Fibroblast of pulmonary artery (primary cell): ENCODE data around the gene MAK.
"Not testable (repeated sequence)": the region's sequence is repeated elsewhere in the genome, so short reads cannot be mapped to it uniquely, and the experiment has no call there.

Experiments used
- DNase-seq: peaks from one replicate; pipeline ENCODE4 v3.0.0-alpha.2; 2010; ENCODE audit warnings: low read depth
- H3K4me3 ChIP-seq: replicated peaks from 2 replicates; pipeline ENCODE4 v1.5.1; 2011; ENCODE audit warnings: low read depth, mild to moderate bottlenecking, control low read depth, low read length, moderate library complexity
- TF ChIP-seq, protein P1 (sequence below): IDR thresholded peaks from 2 replicates; pipeline ENCODE4 v1.5.1; 2011; ENCODE audit warnings: mild to moderate bottlenecking, control low read depth, low read length, inconsistent platforms; ENCODE audit errors: missing control alignments

MAK gene

DNA sequence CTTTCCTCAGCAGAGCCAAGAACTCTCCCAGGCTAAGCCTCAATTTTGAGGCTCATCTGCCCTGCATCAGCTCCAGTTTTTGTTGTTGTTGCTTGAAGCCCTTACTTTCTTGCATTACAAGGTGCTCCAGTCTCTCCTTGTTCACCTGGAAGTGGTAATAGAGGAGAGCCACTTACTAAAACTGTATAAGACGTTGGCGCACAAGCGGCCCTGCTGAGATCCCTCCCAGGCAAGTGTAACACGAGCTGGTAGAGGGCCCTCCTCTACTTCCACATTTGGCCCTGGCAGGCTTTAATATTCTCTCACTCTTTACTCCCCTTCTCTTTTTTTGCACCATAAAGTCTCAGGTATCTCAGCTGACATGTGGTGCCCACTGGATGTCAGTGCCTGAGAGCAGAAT is 24.0 kb upstream of the MAK start:
- TF ChIP-seq, protein P1, sequence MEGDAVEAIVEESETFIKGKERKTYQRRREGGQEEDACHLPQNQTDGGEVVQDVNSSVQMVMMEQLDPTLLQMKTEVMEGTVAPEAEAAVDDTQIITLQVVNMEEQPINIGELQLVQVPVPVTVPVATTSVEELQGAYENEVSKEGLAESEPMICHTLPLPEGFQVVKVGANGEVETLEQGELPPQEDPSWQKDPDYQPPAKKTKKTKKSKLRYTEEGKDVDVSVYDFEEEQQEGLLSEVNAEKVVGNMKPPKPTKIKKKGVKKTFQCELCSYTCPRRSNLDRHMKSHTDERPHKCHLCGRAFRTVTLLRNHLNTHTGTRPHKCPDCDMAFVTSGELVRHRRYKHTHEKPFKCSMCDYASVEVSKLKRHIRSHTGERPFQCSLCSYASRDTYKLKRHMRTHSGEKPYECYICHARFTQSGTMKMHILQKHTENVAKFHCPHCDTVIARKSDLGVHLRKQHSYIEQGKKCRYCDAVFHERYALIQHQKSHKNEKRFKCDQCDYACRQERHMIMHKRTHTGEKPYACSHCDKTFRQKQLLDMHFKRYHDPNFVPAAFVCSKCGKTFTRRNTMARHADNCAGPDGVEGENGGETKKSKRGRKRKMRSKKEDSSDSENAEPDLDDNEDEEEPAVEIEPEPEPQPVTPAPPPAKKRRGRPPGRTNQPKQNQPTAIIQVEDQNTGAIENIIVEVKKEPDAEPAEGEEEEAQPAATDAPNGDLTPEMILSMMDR, result no peak
- no peak for DNase-seq
- no peak overlapping the region for H3K4me3 ChIP-seq

DNA sequence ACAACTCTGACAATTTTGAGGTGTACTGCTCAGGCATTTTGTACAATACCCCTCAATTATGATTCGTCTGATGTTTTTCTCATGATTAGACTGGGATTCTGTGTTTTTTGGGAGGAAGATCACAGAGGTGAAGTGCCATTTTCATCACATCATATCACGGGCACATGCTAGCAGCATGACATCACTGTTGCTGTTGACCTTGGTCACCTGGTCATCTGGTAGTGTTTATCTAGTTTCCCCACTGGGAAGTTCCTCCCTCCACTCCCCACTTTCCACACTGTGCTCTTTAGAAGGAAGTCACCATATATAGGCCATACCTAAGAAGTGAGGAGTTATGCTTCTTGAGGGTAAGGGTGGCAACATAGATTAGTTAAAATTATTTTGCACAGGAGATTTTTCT is 22.7 kb upstream of the MAK start:
- no peak for DNase-seq
- H3K4me3 ChIP-seq, result no peak overlapping the region
- TF ChIP-seq, protein P1, result no peak

DNA sequence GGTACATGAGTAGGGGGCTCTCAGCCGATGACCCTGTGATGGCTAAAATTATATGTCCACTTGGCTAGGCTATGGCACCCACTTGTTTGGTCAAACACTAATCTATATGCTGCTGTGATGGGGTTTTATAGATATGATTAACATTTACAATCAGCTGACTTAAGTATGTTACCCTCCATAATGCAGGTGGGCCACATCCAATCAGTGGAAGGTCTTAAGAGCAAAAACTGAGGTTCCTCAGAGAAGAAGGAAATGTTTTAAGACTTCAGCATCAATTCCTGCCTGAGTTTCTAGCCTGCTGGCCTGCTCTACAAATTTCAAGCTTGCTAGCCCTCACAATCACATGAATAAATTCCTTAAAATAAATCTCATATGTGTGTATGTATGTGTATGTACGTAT is 18.9 kb upstream of the MAK start:
- DNase-seq, result no peak
- TF ChIP-seq, protein P1, result no peak
- no peak overlapping the region for H3K4me3 ChIP-seq

DNA sequence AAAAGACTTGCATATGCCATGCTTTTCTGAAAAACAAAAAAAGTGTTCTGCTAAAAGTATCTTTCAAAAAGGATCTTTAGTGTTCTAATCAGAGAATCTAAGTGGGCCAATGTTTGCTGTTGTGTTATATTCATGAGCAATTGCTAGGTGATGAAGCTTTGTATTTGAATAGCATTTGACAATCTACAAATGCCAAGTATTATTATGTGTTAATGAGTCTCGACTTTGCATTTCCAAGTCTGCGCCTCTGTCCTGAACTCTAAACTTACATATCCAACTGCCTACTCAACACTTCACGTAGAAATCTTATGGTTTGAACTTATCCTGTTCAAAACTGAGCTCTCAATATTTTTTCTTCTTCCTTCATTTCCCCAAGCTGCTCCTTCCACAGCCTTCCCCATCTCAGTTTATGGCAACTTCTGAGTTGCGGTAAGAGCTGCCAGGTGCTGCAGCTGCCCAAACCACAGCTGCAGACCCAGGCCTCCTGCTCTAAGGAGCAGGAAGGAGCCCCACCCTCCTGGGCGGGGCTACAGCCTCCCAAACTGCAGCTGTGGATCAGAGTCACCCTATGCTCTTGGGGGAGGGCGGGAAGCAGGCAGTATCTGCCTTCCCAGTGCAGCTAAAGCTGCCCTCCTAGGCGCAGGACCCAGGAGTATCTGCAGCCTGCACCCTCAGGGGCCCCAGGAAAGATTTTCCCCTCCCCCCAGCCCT is 16.7 kb upstream of the MAK start:
- no peak overlapping the region for H3K4me3 ChIP-seq
- TF ChIP-seq, protein P1, result no peak
- no peak for DNase-seq

DNA sequence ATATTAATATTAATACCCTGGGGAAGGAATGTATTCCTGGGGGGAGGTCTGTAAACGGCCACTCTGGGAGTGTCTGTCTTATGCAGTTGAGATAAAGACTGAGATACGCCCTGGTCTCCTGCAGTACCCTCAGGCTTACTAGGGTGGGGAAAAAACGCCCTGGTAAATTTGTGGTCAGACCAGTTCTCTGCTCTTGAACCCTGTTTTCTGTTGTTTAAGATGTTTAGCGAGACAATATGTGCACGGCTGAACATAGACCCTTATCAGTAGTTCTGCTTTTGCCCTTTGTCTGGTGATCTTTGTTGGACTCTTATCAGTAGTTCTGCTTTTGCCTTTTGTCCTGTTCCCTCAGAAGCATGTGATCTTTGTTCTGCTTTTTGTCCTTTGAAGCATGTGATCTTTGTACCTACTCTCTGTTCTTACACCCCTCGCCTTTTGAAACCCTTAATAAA is 15.5 kb upstream of the MAK start:
- H3K4me3 ChIP-seq, DNase-seq: not testable (repeated sequence)

DNA sequence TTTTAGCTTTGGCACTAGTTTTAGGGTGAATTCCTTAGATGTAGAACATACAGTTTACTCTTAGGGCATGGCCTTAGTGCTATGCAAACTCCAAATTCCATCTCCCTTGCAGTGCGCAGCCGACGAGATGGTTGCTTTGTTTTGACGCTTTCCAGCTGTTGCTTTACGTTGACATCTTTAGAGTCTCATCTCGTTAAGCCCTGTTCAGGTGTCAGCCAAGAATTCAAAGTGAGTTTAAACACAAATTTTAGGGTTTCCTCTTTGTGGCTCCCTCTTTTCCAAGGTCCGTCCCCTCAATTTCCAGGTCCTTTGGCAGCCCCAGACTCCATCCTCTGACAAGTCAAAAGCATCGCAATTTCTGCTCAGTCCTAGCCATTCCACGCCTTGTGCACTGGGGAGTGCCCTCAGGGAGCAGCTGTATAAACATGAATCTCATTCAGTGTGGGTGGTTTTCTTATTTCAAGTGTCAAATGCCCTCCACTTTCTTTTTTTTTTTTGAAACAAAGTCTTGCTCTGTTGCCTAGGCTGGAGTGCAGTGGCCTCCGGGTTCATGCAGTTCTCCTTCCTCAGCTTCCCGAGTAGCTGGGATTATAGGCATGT is 14.1 kb upstream of the MAK start:
- TF ChIP-seq, protein P1, result no peak
- DNase-seq, result peak; percentile 2
- no peak overlapping the region for H3K4me3 ChIP-seq

DNA sequence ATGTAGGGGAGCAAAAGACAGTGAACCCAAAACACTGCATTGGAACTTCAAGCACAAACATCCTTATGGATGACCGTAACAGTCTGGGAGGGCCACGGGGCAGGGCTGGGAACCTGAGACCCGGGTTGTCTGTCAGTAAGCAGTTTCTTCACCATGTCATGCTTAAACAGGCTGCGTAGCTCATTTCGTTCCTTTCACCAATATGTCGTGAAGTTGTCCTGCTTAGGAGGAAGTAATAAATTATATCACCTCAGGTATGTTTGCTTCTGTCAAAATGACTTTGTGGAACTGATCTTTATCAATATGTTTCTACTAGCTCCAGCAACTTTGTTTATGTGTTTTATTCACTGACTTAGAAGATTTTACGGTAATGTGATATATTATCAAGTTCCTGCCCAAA is 12.4 kb upstream of the MAK start:
- TF ChIP-seq, protein P1, result no peak
- no peak for DNase-seq
- no peak overlapping the region for H3K4me3 ChIP-seq
